CD4-positive, alpha-beta T cell treated with Interleukin-15 for 4 hours (primary cell): ENCODE measurements around the gene IFT25.
"Not testable (repeated sequence)": the region's sequence is repeated elsewhere in the genome, so short reads cannot be mapped to it uniquely, and the experiment has no call there.

Experiments
- DNase-seq: peaks from one replicate; pipeline ENCODE4 v3.0.0-alpha.2; 2020; ENCODE audit warnings: low spot score

Gene IFT25

GRCh38 chr1:53883600-53883999, 61.9 kb downstream of the IFT25 start:
- DNase-seq: not testable (repeated sequence)

DNA sequence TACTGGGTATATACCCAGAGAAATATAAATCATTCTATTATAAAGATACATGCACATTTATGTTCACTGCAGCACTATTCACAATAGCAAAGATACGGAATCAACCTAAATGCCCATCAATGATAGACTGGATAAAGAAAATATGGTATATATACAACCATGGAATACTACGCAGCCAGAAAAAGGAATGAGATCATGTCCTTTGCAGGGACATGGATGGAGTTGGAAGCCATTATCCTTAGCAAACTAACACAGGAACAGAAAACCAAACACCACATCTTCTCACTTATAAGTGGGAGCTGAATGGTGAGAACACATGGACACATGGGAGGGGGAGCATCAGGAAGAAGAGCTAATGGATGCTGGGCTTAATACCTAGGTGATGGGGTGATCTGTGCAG, 63.6 kb downstream of the IFT25 start:
- not testable (repeated sequence) for DNase-seq

DNA sequence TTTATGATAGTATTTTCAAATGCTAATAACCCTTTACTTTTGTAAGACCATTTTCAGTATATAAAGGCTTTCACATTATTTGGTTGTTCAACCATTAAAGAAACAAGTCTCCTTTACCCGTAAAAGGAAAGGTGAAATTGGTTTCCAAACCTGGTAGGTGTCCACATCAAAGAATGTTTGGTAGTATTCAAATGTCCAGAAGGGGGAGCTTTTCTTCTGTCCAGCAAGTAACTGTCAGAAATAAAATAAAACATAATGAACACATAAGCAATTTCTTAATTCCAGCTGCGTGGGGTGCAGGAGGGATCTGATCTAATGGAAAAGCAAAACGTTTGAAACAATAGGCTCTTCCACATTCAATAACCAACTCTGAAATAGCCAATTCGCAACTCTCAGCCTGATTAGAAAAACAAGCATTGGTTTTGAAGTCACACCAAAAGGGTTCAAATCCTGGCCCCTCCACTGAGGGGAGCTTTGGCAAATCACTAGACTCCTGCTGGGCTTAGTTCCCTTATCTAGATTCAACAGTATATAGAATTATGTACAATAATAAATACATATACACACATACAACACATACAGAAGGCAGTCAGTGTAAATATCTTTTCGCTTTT, 66.9 kb downstream of the IFT25 start:
- DNase-seq: peak; percentile 42

DNA sequence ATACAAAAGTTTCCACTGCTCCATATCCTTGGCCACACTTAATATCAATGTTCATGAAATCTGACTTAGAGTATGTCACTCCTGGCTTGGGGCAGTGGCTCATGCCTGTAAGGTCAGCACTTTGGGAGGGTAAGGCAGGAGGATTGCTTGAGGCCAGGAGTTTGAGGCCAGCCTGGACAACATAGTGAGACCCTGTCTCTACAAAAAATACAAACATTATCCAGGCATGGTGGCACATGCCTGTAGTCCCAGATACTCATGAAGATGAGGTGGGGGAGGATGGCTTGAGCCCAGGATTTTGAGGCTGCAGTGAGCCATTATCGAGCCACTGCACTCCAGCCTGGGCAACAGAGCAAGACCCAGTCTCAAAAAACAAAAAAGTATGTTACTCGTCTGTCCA, 70.3 kb downstream of the IFT25 start:
- DNase-seq: not testable (repeated sequence)

DNA sequence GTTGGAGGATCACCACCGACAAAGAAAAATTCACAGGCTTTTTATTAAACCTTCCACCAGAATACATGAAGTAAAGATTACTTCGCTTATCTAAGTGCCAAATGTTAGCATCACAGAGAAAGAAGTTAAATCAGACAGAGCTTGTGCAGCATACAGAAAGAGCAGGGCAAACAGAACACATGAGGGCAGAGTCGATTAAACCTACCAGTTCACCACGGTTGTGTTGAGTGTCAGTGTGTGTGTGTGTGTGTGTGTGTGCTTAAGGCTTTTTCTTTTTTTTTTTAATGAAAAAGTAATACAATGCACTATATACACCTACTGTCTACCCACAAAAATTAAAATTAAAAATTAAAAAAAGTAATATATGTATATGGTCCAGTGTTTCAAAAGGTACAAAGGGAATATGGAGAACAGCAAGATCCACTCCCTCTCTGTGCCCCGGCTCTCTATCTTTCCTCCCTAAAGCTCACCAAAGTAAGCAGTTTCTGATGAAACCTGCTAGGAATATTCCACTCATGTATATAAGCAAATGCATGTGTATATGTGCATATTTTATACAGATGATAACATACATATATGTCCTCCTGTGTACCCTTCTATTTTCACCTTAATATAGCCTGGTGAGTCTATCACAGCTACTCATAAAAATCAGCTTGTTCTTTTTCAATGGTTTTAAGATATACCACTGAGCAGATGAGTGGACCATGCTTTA, 73.6 kb downstream of the IFT25 start:
- DNase-seq: no peak
